Urinary bladder (tissue), 4 donors: ENCODE measurements around the gene NUP58. TPM values are rescaled to one million over a fixed set of nuclear protein-coding genes. Genes with fewer than 3 reads are reported as not detected.

Experiments used
- DNase-seq: peaks from one replicate; pipeline ENCODE4 v3.0.0-alpha.2; 2015; ENCODE audit errors: extremely low spot score
- H3K27ac ChIP-seq: one replicate; pipeline ENCODE4 v1.5.1; 2013; ENCODE audit warnings: low read depth, mild to moderate bottlenecking, moderate library complexity
- H3K36me3 ChIP-seq: one replicate; pipeline ENCODE4 v1.6.1; 2013; ENCODE audit warnings: mild to moderate bottlenecking, moderate library complexity; ENCODE audit not compliant: insufficient read depth
- H3K4me1 ChIP-seq: one replicate; pipeline ENCODE4 v1.6.1; 2013; ENCODE audit warnings: mild to moderate bottlenecking, moderate library complexity; ENCODE audit not compliant: insufficient read depth
- H3K4me3 ChIP-seq: one replicate; pipeline ENCODE4 v1.5.1; 2013; ENCODE audit warnings: low read depth, low read length
- WGBS: extraction: QIAGEN DNeasy Blood & Tissue Kit; methylation state at CpG from one replicate; pipeline ENCODE4 v1.1.7; 2013; 5-methylcytosine and 5-hydroxymethylcytosine counted together
- polyA plus RNA-seq: library from polyadenylated mRNA; stranded (reverse); fragments of 200-250 nt; gene quantifications from one replicate; pipeline ENCODE4 v1.2.3, GENCODE V29; 2013
- total RNA-seq: library from RNA; depleted of rRNA; stranded (reverse); fragments of >200 nt; gene quantifications from one replicate; pipeline ENCODE4 v1.2.3, GENCODE V29; 2014
- donor health status: healthy with polysubstance abuse.
- donor health status: healthy.

NUP58 gene
- total and polyA plus RNA-seq, 2 donors: 15.3 to 117 TPM

GRCh38 chr13:25372284-25373081 is 71.1 kb downstream of the NUP58 start:
- peak overlapping the region; percentile 57 for H3K4me3 ChIP-seq
- no peaks in the 10 kb centered on the region for H3K4me1 ChIP-seq
- 11% methylated on average over 82 of the region's 82 CpGs for WGBS
- DNase-seq: no peak
- H3K27ac ChIP-seq: no peak overlapping the region
- no peaks in the 10 kb centered on the region for H3K36me3 ChIP-seq

- DNase-seq: no peak
- Histone ChIP-seq H3K4me3 (no peak overlapping the region), H3K36me3 (no peaks in the 10 kb centered on the region), H3K27ac (no peak overlapping the region), H3K4me1 (no peaks in the 10 kb centered on the region)
- 43% methylated on average over 9 of the region's 9 CpGs for WGBS
Measured at GRCh38 chr13:25375727-25376358, 74.4 kb downstream of the NUP58 start.

DNA sequence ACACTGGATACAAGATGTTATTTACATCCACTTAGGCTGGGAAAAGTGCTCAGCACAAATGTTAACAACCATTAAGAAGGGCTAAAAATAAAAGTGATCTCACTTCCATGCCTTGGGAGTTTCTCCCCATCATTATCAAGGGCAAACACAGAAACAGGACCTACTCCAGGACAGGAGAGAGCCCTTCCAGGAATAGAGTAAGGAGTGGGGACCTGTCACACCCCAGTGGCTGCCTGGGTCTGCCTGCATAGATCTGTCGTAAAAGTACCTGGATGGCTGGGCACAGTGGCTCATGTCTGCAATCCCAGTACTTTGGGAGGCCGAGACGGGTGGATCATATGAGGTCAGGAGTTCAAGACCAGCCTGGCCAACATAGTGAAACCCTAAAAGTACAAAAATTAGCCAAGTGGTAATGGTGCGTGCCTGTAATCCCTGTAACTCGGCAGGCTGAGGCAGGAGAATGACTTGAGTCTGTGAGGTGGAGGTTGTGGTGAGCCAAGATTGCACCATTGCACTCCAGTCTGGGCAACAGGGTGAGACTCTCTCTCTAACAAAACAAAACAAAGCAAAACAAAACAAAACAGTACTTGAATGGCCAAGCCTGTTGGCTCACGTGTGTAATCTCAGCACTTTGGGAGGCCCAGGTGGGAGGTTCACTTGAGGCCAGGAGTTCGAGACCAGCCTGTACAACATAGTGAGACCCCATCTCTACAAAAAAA is 76.0 kb downstream of the NUP58 start:
- no peak overlapping the region for H3K4me3 ChIP-seq
- no peaks in the 10 kb centered on the region for H3K4me1 ChIP-seq
- H3K36me3 ChIP-seq: no peaks in the 10 kb centered on the region
- DNase-seq: no peak
- H3K27ac ChIP-seq: no peak overlapping the region
- WGBS: 89% methylated on average over 7 of the region's 7 CpGs

- H3K4me1 ChIP-seq: no peaks in the 10 kb centered on the region
- no peak overlapping the region for H3K4me3 ChIP-seq
- 75% methylated on average over 5 of the region's 5 CpGs for WGBS
- no peak for DNase-seq
- no peak overlapping the region for H3K27ac ChIP-seq
- H3K36me3 ChIP-seq: no peaks in the 10 kb centered on the region
Measured at GRCh38 chr13:25378528-25378927, 77.1 kb downstream of the NUP58 start.

DNA sequence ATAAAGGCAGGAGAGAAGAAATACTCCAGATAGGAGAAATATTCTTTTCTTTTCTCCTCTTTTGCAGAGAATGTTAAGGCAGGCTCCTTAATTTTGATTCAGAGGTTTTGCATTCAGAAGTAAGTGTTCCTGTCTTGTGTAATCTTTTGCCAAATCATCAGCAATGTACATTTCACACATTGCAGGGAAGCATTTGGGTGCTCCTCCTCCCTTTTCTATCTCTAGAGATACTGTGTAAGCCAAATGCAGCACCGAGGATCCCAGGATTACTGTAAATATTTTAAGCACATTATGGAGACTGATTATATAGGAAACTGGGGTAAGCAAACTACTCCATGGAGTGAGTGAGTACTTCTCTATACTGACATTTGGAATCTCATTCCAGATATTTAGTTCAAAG is 77.6 kb downstream of the NUP58 start:
- H3K27ac ChIP-seq: no peak overlapping the region
- no peaks in the 10 kb centered on the region for H3K4me1 ChIP-seq
- DNase-seq: no peak
- H3K36me3 ChIP-seq: no peaks in the 10 kb centered on the region
- no peak overlapping the region for H3K4me3 ChIP-seq
- 16% methylated on average over 1 of the region's 1 CpG for WGBS

DNA sequence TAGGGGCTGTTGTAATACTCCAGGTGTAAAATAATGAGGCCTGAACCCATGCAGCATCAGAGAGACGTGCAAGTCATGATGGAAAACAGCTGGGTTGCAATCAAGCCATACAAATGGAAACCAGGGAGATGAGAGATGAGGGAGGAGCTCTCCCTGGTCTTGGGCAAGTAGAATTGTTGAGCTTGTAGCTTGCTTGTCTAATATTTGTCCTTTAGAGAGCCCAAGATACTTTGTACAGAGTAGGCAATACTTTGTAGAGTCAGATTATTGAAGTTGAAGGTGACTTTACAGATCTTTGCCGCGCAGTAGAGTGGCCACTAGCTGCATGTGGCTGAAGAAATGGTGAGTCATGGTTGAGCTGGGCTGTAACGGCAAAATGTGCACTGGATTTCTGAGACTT is 78.7 kb downstream of the NUP58 start:
- Histone ChIP-seq H3K4me1 (no peaks in the 10 kb centered on the region), H3K27ac (no peak overlapping the region), H3K36me3 (no peaks in the 10 kb centered on the region), H3K4me3 (no peak overlapping the region)
- no peak for DNase-seq
- WGBS: 73% methylated on average over 4 of the region's 4 CpGs

- Histone ChIP-seq H3K27ac (no peak overlapping the region), H3K4me3 (no peak overlapping the region), H3K4me1 (no peaks in the 10 kb centered on the region), H3K36me3 (no peaks in the 10 kb centered on the region)
- no peak for DNase-seq
- 75% methylated on average over 7 of the region's 7 CpGs for WGBS
Measured at GRCh38 chr13:25380741-25381324, 79.4 kb downstream of the NUP58 start.

DNA sequence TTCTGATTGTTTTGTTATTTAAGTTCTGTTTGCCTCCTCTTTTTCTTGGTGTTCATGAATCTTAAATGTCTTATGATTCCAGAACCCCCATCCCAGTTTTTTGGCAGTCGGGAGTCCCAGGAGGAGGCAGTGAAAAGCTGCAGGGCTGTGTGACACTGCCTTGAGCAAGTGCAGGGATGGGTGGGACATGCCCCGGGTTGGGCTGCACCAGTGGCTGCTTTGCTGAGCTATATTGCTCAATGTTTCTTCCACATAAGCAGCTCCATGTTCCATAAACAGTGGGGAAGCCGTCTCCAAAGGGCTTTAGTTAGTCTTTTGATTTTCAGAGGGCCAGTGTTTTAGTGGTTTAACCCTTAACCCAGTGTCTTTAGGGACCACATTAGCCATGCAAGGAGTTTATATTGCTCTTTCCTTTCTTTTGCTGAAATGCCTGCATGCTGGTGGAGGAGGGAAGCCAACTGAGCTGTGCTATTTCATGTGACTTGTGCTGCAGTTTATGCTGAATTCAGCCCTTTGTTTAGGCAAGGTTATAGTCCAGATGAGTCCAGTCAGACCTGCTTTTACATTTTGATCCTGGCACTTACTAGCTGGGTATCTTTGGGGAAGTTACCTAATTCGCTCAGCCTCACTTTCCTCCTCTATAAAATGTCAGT is 83.5 kb downstream of the NUP58 start:
- Histone ChIP-seq H3K27ac (no peak overlapping the region), H3K36me3 (no peaks in the 10 kb centered on the region), H3K4me1 (no peaks in the 10 kb centered on the region), H3K4me3 (no peak overlapping the region)
- 19% methylated on average over 4 of the region's 4 CpGs for WGBS
- DNase-seq: no peak

- Histone ChIP-seq H3K4me1 (no peaks in the 10 kb centered on the region), H3K27ac (no peak overlapping the region), H3K4me3 (no peak overlapping the region), H3K36me3 (no peaks in the 10 kb centered on the region)
- no peak for DNase-seq
- WGBS: 53% methylated on average over 4 of the region's 4 CpGs
Measured at GRCh38 chr13:25391932-25392331, 90.5 kb downstream of the NUP58 start.

Other genes starting within 250 kb of the NUP58 start
- gene PABPC3, start 205.5 kb upstream of the NUP58 start, total RNA-seq: 0.48 TPM
- gene PABPC3, start 205.5 kb upstream of the NUP58 start, polyA plus RNA-seq: 0.39 TPM
- 1.3 TPM for gene AMER2, start 129.3 kb upstream of the NUP58 start, total RNA-seq
- gene AMER2, start 129.3 kb upstream of the NUP58 start, polyA plus RNA-seq: 0.01 TPM
- gene MTMR6, start 14.1 kb upstream of the NUP58 start, total RNA-seq: 35.1 TPM
- gene MTMR6, start 14.1 kb upstream of the NUP58 start, polyA plus RNA-seq: 17.6 TPM
- gene ATP8A2, start 70.3 kb downstream of the NUP58 start, total RNA-seq: 1.4 TPM
- 1.5 TPM for gene ATP8A2, start 70.3 kb downstream of the NUP58 start, polyA plus RNA-seq